NB4 (cell line): Measurements from ENCODE around the gene SELENOP.

Source experiments
- DNase-seq: peaks from one replicate; pipeline ENCODE4 v3.0.0; 2010; ENCODE audit warnings: low read depth
- H3K4me3 ChIP-seq: one replicate; pipeline ENCODE4 v1.5.1; 2011; ENCODE audit warnings: mild to moderate bottlenecking, low read depth, low read length, moderate library complexity
- CTCF ChIP-seq: IDR thresholded peaks from one replicate; pipeline ENCODE4 v1.5.1; 2012; ENCODE audit warnings: low read depth, low read length
- MAX ChIP-seq: IDR thresholded peaks from 2 replicates; pipeline ENCODE4 v1.6.1; 2011; ENCODE audit warnings: low read depth, low read length
- MYC ChIP-seq: IDR thresholded peaks from 2 replicates; pipeline ENCODE4 v1.6.1; 2011; ENCODE audit warnings: low read depth, low read length
- POLR2A ChIP-seq: IDR thresholded peaks from 2 replicates; pipeline ENCODE4 v1.6.1; 2011; ENCODE audit warnings: mild to moderate bottlenecking; ENCODE audit not compliant: insufficient read length; ENCODE audit errors: extremely low read depth

SELENOP gene

GRCh38 chr5:42804717-42805339 lies 6.9 kb downstream of the SELENOP start:
- no peak overlapping the region for H3K4me3 ChIP-seq
- TF ChIP-seq POLR2A (no peak), CTCF (no peak), MAX (no peak), MYC (no peak)
- no peak for DNase-seq

- no peak overlapping the region for H3K4me3 ChIP-seq
- no peak for DNase-seq
- TF ChIP-seq POLR2A (no peak), MYC (no peak), CTCF (no peak), MAX (no peak)
Measured at GRCh38 chr5:42801516-42802166, 10.1 kb downstream of the SELENOP start.

- TF ChIP-seq MYC (no peak), MAX (no peak), CTCF (no peak), POLR2A (no peak)
- no peak overlapping the region for H3K4me3 ChIP-seq
- no peak for DNase-seq
Measured at GRCh38 chr5:42800748-42801330, 10.9 kb downstream of the SELENOP start.

- DNase-seq: no peak
- no peak for TF ChIP-seq CTCF
- no peak for TF ChIP-seq MAX
- TF ChIP-seq MYC: no peak
- TF ChIP-seq POLR2A: no peak
- H3K4me3 ChIP-seq: no peak overlapping the region
Measured at GRCh38 chr5:42799668-42800114, 12.0 kb downstream of the SELENOP start.

- no peak for DNase-seq
- H3K4me3 ChIP-seq: no peak overlapping the region
- no peak for TF ChIP-seq CTCF
Measured at GRCh38 chr5:42799241-42799608, 12.5 kb downstream of the SELENOP start.
